HG03469 (cell line): Measurements from ENCODE around the gene DOK6.
"Not testable (repeated sequence)": the region's sequence is repeated elsewhere in the genome, so short reads cannot be mapped to it uniquely, and the experiment has no call there.

Source experiments
- ATAC-seq: cut with Tn5 transposase; IDR thresholded peaks from one replicate; pipeline ENCODE4 v1.9.1; 2021; ENCODE audit warnings: mild to moderate bottlenecking, moderate library complexity, moderate number of reproducible peaks; ENCODE audit not compliant: unreplicated experiment

Gene DOK6

GRCh38 chr18:69617408-69617807, 216.7 kb downstream of the DOK6 start:
- ATAC-seq: no peak

- no peak for ATAC-seq
Measured at GRCh38 chr18:69617888-69618287, 217.2 kb downstream of the DOK6 start.

DNA sequence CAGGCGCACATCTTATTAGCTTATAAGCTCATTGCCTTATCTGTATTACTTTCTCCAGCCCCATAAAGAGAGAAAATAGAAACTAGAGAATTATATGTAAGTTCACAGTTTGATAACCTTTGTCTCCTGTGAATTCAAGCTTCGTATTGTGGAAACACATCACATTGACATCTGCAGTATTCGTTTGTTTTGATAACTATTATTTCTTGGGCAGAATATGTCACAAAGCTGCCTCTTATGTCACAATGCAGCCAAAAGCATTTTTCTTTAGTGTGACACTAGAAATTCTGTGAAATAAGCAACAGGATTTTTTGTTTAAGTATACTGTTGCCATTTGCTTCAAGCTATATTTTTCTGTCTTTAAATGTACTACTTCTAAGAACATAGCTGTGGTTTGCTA, 221.5 kb downstream of the DOK6 start:
- no peak for ATAC-seq

- ATAC-seq: no peak
Measured at GRCh38 chr18:69622961-69623360, 222.3 kb downstream of the DOK6 start.

GRCh38 chr18:69626171-69626570, 225.5 kb downstream of the DOK6 start:
- no peak for ATAC-seq

- ATAC-seq: no peak
Measured at GRCh38 chr18:69626643-69627242, 226.1 kb downstream of the DOK6 start.

- no peak for ATAC-seq
Measured at GRCh38 chr18:69628774-69629359, 228.2 kb downstream of the DOK6 start.

- no peak for ATAC-seq
Measured at GRCh38 chr18:69631281-69631680, 230.6 kb downstream of the DOK6 start.

DNA sequence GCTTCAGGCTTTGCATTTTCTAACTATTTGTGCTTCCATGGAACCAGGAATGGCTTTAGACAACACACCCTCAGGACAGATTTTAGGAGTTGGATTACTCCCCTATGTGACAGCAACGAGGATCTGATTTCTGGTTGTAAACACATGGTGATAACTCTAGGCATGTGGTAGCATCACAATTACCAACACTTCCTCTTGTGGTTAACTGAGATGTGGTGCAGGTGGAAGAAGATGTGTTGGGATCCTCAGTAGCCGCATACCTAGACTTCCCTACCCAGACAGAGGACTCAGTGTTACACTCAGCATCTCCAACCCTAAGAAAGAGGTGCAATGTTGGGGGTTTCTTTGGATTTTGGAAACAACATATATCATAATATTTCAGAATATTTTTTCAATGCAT, 234.8 kb downstream of the DOK6 start:
- ATAC-seq: no peak

- ATAC-seq: peak; percentile 38
Measured at GRCh38 chr18:69636529-69637301, 236.0 kb downstream of the DOK6 start.

GRCh38 chr18:69638056-69638455, 237.4 kb downstream of the DOK6 start:
- ATAC-seq: no peak

- ATAC-seq: no peak
Measured at GRCh38 chr18:69647702-69648101, 247.0 kb downstream of the DOK6 start.

DNA sequence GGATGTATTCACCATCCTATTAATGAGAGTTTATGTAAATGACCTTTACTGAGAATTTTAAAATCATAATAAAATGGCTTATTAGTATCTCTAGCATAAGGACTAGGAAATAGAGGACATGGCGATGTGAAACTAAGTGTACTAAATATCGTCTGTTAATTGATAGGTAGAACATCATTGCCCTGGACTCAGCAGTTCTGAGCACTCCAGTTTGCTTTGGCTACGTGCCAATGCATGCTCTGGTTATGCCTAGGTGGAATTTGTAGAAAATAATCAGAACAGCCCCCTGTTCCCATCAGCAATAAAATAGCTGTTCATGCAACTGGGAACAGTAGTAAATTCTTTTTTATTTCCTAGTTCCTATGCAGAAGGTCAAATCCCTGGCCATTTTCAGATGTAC, 247.8 kb downstream of the DOK6 start:
- no peak for ATAC-seq

GRCh38 chr18:69649684-69650083, 249.0 kb downstream of the DOK6 start:
- ATAC-seq: no peak

DNA sequence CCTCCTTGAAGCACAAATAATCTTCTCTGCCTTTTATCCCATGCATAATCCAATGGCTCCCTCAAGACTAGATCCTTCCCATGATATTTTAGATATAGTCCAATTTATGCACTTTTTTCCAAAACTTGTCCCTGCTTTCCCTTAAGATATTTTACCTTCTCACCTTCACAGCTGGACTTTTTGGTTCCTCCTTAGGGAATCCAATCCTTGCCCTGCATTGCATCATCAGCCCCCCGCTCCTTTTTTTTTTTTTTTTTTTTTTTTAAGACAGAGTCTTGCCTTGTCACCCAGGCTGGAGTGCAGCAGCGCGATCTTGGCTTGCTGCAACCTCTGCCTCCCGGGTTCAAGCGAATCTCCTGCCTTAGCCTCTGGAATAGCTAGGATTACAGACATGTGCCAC, 250.6 kb downstream of the DOK6 start:
- ATAC-seq: no peak

DNA sequence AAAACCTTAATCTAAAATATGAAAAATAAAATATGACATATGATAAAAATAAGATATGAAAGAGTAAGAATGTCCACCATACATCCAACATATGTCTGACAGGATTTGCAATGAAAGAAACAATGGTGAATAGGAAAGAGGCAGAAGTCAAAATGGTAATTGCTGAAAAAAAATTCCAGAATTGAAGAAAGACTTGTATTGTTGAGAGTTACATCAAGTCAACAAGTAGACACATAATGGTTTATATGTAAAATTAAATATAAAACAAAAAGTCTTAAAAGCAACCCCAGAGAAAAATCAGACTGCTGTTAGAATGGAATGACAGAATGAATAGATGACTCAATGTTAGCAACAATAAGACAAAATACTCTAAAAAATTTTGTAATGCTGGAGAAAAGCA, 255.1 kb downstream of the DOK6 start:
- no peak for ATAC-seq

DNA sequence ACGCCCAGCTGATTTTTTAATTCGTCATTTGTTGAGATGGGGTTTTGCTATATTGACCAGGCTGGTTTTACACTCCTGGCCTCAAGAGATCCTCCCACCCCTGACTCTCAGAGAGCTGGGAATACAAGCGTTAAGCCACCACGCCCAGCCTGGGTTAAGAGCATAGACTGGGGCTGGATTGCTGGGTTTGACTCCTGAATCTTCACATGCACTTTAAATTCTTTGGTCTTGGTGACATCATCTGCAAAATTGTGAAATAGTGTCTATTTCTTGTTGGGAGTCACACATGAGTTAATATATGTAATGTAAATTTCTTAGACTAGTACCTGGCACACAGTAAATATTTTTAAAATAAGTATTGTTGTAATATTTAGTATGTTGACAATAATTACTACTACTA, 257.4 kb downstream of the DOK6 start:
- no peak for ATAC-seq

DNA sequence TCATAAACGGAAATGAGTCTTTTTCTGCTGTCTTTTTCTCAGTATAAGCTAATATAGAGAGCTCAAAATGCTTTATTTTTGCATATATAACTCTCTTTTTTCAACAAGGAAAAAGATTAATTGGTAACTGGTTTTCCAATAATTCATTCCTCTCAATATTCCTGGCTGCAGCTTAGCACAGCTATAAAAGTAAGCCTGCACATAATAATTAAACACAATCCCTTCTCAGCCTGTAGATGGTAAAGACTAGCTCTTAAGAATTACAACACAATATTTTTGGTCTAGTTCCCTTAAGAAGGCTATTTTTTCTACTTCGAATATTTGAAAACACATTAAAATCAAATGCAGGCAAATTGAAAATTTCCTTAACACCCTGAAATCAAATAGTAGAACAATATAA, 258.0 kb downstream of the DOK6 start:
- no peak for ATAC-seq

- ATAC-seq: no peak
Measured at GRCh38 chr18:69659142-69659651, 258.5 kb downstream of the DOK6 start.

GRCh38 chr18:69662090-69662489, 261.4 kb downstream of the DOK6 start:
- ATAC-seq: not testable (repeated sequence)

- no peak for ATAC-seq
Measured at GRCh38 chr18:69664399-69664798, 263.7 kb downstream of the DOK6 start.

DNA sequence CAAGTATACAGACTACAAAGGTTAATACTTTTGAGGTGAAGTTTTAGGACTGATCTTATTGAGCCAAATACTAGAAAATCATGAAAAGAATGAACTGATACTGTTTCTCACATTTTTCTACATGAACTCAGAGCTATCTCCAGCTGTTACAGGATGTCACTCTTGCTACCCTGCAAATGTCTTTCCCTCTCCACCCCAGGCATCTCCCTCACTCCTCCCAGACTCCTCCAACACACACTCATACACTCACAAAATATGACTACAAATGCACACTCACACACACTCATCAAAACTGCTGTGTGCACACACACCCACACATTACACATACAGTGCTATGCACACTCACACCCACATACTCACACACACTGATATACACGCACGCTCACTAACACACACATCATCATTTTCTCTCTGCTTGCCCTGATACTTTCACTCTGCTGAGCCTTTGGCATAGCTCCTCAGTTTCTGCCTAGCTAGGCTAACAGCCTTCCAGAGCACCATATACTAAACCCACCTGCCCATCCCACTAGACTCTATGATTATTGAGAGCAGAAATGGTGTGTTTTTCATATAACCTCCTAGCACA, 273.7 kb downstream of the DOK6 start:
- no peak for ATAC-seq
